H1 (cell line): ENCODE results near the gene ALG14. TPM values are rescaled to one million over a fixed set of nuclear protein-coding genes. Genes with fewer than 3 reads are reported as not detected.

Experiments
- JUND ChIP-seq: IDR thresholded peaks from 2 replicates; pipeline ENCODE4 v1.6.1; 2011; ENCODE audit warnings: mild to moderate bottlenecking, improper control_type of control experiment, low read length
- NANOG ChIP-seq: IDR thresholded peaks from 2 replicates; pipeline ENCODE4 v1.6.1; 2011; ENCODE audit warnings: low read length, low read depth, mild to moderate bottlenecking, inconsistent platforms; ENCODE audit not compliant: insufficient read depth, poor library complexity, severe bottlenecking
- TBP ChIP-seq: IDR thresholded peaks from 2 replicates; pipeline ENCODE4 v1.6.1; 2011; ENCODE audit warnings: low read depth, low read length, improper control_type of control experiment
- YY1 ChIP-seq: IDR thresholded peaks from 2 replicates; pipeline ENCODE4 v1.6.1; 2011; ENCODE audit warnings: low read depth, mild to moderate bottlenecking, low read length
- polyA plus RNA-seq, 7 experiments: library from polyadenylated mRNA; depleted of rRNA in 3 of 7; stranded (reverse) in 5 of 7; unstranded in 2 of 7; fragments of >200 nt in 5 of 7; fragments of 200-250 nt in 2 of 7; gene quantifications; 1 replicate in 5 of 7; 2 replicates in 1 of 7; 4 replicates in 1 of 7; pipeline versions ENCODE4 v1.2.1 to v1.2.3, GENCODE V29; 2011 to 2013; ENCODE audit warnings: missing spikeins in 2 of 7, mixed read lengths in 2 of 7
- total RNA-seq: library from RNA; stranded (reverse); fragmentation: NEBNext Ultra II Directional; extraction: Animal tissue kit (Norgen Biotek cat#: 25700); gene quantifications from 2 replicates; pipeline ENCODE4 v1.2.1, GENCODE V29; 2021
- TF ChIP-seq, protein P1 (sequence below): fragments of 300-600 bp; sonication (generic); IDR thresholded peaks from 2 replicates; pipeline ENCODE4 v1.7.1; 2012; ENCODE audit warnings: low read length, moderate library complexity, mild to moderate bottlenecking, inconsistent platforms; ENCODE audit not compliant: insufficient replicate concordance

Gene ALG14
- total and polyA plus RNA-seq, 2 of the 8 experiments (the other 6 are each of a cell fraction or from before 2014, with no cell fraction given), result 0.95 to 1.3 TPM

DNA sequence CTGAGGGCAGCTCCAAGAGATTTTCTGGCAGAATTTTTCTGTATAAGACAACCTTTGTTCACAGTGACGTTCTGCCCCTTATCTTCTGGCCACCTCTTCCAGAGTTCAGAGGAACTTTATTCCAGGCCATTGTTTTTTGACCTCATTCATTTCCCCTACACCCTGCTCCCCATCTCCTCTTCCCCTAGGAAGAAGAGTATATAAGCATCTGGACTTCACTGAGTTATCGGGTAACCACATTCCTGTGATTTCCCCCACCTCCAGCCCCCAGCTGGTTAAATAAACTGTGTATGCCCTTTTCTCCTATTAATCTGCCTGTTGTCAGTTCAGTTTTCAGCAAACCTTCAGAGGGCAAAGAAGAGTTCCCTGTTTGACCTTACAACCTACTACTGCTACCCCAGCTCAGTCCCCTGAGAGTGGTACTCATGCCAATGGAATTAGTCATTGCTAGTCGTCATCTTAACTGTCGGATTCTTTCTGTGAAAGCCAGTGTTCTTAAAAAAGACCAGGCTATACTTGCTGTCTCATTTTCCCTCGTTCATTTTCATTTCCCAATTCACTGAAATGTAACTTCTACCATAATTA is 14.3 kb upstream of the ALG14 start (continued):
- TF ChIP-seq, protein P1, sequence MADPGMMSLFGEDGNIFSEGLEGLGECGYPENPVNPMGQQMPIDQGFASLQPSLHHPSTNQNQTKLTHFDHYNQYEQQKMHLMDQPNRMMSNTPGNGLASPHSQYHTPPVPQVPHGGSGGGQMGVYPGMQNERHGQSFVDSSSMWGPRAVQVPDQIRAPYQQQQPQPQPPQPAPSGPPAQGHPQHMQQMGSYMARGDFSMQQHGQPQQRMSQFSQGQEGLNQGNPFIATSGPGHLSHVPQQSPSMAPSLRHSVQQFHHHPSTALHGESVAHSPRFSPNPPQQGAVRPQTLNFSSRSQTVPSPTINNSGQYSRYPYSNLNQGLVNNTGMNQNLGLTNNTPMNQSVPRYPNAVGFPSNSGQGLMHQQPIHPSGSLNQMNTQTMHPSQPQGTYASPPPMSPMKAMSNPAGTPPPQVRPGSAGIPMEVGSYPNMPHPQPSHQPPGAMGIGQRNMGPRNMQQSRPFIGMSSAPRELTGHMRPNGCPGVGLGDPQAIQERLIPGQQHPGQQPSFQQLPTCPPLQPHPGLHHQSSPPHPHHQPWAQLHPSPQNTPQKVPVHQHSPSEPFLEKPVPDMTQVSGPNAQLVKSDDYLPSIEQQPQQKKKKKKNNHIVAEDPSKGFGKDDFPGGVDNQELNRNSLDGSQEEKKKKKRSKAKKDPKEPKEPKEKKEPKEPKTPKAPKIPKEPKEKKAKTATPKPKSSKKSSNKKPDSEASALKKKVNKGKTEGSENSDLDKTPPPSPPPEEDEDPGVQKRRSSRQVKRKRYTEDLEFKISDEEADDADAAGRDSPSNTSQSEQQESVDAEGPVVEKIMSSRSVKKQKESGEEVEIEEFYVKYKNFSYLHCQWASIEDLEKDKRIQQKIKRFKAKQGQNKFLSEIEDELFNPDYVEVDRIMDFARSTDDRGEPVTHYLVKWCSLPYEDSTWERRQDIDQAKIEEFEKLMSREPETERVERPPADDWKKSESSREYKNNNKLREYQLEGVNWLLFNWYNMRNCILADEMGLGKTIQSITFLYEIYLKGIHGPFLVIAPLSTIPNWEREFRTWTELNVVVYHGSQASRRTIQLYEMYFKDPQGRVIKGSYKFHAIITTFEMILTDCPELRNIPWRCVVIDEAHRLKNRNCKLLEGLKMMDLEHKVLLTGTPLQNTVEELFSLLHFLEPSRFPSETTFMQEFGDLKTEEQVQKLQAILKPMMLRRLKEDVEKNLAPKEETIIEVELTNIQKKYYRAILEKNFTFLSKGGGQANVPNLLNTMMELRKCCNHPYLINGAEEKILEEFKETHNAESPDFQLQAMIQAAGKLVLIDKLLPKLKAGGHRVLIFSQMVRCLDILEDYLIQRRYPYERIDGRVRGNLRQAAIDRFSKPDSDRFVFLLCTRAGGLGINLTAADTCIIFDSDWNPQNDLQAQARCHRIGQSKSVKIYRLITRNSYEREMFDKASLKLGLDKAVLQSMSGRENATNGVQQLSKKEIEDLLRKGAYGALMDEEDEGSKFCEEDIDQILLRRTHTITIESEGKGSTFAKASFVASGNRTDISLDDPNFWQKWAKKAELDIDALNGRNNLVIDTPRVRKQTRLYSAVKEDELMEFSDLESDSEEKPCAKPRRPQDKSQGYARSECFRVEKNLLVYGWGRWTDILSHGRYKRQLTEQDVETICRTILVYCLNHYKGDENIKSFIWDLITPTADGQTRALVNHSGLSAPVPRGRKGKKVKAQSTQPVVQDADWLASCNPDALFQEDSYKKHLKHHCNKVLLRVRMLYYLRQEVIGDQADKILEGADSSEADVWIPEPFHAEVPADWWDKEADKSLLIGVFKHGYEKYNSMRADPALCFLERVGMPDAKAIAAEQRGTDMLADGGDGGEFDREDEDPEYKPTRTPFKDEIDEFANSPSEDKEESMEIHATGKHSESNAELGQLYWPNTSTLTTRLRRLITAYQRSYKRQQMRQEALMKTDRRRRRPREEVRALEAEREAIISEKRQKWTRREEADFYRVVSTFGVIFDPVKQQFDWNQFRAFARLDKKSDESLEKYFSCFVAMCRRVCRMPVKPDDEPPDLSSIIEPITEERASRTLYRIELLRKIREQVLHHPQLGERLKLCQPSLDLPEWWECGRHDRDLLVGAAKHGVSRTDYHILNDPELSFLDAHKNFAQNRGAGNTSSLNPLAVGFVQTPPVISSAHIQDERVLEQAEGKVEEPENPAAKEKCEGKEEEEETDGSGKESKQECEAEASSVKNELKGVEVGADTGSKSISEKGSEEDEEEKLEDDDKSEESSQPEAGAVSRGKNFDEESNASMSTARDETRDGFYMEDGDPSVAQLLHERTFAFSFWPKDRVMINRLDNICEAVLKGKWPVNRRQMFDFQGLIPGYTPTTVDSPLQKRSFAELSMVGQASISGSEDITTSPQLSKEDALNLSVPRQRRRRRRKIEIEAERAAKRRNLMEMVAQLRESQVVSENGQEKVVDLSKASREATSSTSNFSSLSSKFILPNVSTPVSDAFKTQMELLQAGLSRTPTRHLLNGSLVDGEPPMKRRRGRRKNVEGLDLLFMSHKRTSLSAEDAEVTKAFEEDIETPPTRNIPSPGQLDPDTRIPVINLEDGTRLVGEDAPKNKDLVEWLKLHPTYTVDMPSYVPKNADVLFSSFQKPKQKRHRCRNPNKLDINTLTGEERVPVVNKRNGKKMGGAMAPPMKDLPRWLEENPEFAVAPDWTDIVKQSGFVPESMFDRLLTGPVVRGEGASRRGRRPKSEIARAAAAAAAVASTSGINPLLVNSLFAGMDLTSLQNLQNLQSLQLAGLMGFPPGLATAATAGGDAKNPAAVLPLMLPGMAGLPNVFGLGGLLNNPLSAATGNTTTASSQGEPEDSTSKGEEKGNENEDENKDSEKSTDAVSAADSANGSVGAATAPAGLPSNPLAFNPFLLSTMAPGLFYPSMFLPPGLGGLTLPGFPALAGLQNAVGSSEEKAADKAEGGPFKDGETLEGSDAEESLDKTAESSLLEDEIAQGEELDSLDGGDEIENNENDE, result no peak
- TF ChIP-seq JUND, result peak; percentile 81
- no peak for TF ChIP-seq YY1
- TF ChIP-seq NANOG, result no peak
- no peak for TF ChIP-seq TBP
